ENCODE results near the gene C11orf91.

C11orf91 gene

GRCh38 chr11:33703234-33703633 is 2.6 kb upstream of the C11orf91 start:
- H3K4me3 ChIP-seq (replicated peaks; ENCODE audit: low read depth, low read length): no peak overlapping the region
- no peak for DNase-seq (ENCODE audit: extremely low read depth, low read depth)
- TF ChIP-seq CTCF (IDR thresholded peaks at IDR 0.05; ENCODE audit: low read depth, low read length, missing control alignments): no peak

DNA sequence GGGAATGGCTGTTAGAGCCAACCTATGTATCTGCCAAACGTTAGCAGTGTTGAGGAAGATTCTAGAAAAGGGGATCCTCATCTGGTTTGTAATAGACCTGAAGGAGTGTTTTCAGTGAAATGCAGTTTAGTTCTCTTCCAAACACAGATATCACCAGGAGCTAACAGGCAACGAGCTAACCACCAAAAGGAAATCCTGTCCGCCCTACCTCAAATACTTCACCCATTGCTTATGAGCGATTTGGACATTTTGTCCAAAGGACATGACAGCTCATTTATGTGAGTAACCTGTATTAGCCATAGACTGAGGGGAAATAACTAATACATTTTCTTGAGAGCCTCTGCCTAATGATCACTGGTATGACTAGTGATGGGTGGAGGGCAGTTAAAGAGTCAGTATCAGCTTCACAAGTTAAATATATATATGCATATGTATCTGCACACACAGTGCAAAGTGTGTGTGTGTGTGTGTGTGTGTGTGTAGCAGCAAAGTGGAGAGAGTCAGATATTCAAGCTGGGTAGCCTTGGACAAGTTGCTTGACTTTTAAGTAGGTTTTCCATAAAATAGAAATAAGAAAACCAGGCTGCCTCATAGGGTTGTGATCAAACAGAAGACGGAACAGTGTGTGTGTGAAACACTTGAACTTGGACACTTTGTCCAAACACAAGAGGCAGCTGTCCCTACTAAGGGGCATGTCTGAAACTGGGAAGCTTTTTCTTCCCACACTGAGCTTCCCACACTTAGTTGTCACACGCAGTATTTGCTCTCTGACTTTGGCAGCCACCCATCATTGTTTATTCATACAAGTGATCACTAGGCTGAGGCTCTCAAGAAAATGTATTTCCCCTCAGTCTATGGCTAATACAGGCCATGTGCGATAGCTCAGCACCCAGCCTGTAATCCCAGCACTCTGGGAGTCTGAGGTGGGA is 940 bp upstream of the C11orf91 start:
- no peak for TF ChIP-seq CTCF (IDR thresholded peaks at IDR 0.05; ENCODE audit: low read depth, low read length, missing control alignments)
- no peak for DNase-seq (ENCODE audit: extremely low read depth, low read depth)
- peak overlapping the region; percentile 37 for H3K4me3 ChIP-seq (replicated peaks; ENCODE audit: low read depth, low read length)

GRCh38 chr11:33700063-33700501 is 544 bp downstream of the C11orf91 start:
- no peak for DNase-seq (ENCODE audit: extremely low read depth, low read depth)
- no peak for TF ChIP-seq CTCF (IDR thresholded peaks at IDR 0.05; ENCODE audit: low read depth, low read length, missing control alignments)
- peak overlapping the region; percentile 37 for H3K4me3 ChIP-seq (replicated peaks; ENCODE audit: low read depth, low read length)

DNA sequence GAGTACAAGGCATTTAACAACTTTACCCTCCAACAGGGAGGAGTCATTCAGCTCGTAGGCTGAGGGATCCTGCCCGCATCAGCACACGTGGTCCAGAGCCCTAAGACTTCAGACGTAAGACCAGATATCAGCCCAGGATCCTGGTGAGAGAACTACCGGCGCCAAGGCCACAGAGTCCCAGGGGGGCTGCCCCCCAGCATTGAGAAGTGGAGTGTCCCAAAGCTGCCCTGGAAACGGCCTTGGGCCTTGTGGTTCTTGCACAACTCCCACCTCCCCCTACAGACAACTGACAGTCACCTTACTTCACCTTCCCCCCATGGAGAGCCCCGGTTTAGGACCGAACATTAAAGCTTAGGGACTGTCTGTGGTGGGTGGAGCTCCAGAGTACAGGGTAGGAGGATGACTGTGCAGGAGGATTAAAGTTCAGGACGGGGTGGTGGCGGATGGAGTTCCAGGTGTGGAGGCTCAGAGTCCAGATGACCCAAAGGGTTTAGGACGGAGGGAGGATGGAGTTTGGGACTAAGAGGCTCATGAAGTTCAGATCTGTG is 1.0 kb downstream of the C11orf91 start:
- no peak for DNase-seq (ENCODE audit: extremely low read depth, low read depth)
- no peak overlapping the region for H3K4me3 ChIP-seq (replicated peaks; ENCODE audit: low read depth, low read length)
- no peak for TF ChIP-seq CTCF (IDR thresholded peaks at IDR 0.05; ENCODE audit: low read depth, low read length, missing control alignments)

DNA sequence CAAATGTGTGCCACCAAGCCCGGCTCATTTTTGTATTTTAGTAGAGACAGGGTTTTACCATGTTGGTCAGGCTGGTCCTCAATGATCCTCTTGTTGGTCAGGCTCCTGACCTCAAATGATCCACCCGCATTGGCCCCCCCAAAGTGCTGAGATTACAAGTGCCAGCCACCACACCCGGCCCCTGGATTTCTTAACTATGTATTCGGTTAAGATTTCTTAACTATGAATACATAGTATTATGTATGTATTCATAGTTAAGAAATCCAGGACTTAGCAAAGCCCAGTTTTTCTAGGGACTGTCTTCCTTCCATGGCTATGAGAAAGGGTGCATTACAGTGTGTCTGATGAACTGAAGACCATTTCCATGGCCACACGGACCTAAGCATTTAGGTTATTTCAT is 1.7 kb downstream of the C11orf91 start:
- no peak for DNase-seq (ENCODE audit: extremely low read depth, low read depth)
- no peak for TF ChIP-seq CTCF (IDR thresholded peaks at IDR 0.05; ENCODE audit: low read depth, low read length, missing control alignments)
- H3K4me3 ChIP-seq (replicated peaks; ENCODE audit: low read depth, low read length): no peak overlapping the region

DNA sequence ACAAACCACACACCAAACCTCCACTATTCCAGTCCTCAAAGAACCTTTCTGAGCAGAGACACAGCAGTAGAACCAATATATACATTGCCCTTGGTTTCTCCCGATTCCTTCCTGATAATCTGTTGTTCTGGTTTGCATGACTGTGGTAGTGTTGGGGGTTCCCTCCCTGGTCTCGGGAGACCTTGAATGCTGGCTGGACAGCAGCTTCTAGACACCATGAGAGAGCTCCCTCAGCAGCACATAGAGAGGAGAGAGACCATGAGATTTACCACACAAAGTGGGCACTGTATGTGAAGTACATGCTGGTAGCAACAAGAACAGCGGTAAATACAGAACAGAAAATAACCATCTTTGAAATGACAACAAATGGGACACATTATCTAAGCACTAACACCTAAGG is 2.6 kb downstream of the C11orf91 start:
- H3K4me3 ChIP-seq (replicated peaks; ENCODE audit: low read depth, low read length): no peak overlapping the region
- no peak for DNase-seq (ENCODE audit: extremely low read depth, low read depth)
- no peak for TF ChIP-seq CTCF (IDR thresholded peaks at IDR 0.05; ENCODE audit: low read depth, low read length, missing control alignments)
